IPS-11a (cell line): ENCODE results near the gene RTEL1.
"Not testable (repeated sequence)": the region's sequence is repeated elsewhere in the genome, so short reads cannot be mapped to it uniquely, and the experiment has no call there.

Source experiments
- H3K4me3 ChIP-seq: one replicate; pipeline ENCODE4 v1.5.1; 2013; ENCODE audit warnings: low read depth, low read length, control low read depth

Gene RTEL1

GRCh38 chr20:63664861-63665594, 6.9 kb downstream of the RTEL1 start:
- no peak overlapping the region for H3K4me3 ChIP-seq

- no peak overlapping the region for H3K4me3 ChIP-seq
Measured at GRCh38 chr20:63665708-63666107, 7.6 kb downstream of the RTEL1 start.

GRCh38 chr20:63667858-63668257, 9.7 kb downstream of the RTEL1 start:
- H3K4me3 ChIP-seq, result no peak overlapping the region

GRCh38 chr20:63668351-63668750, 10.2 kb downstream of the RTEL1 start:
- H3K4me3 ChIP-seq, result no peak overlapping the region

GRCh38 chr20:63671695-63672094, 13.6 kb downstream of the RTEL1 start:
- H3K4me3 ChIP-seq, result not testable (repeated sequence)

- no peak overlapping the region for H3K4me3 ChIP-seq
Measured at GRCh38 chr20:63672666-63673065, 14.6 kb downstream of the RTEL1 start.

GRCh38 chr20:63673951-63674350, 15.8 kb downstream of the RTEL1 start:
- H3K4me3 ChIP-seq, result no peak overlapping the region

GRCh38 chr20:63675681-63676368, 17.7 kb downstream of the RTEL1 start:
- no peak overlapping the region for H3K4me3 ChIP-seq

- H3K4me3 ChIP-seq, result no peak overlapping the region
Measured at GRCh38 chr20:63678071-63678470, 20.0 kb downstream of the RTEL1 start.

GRCh38 chr20:63678667-63679465, 20.8 kb downstream of the RTEL1 start:
- no peak overlapping the region for H3K4me3 ChIP-seq

GRCh38 chr20:63679799-63680305, 21.7 kb downstream of the RTEL1 start:
- H3K4me3 ChIP-seq, result no peak overlapping the region

GRCh38 chr20:63680427-63680826, 22.3 kb downstream of the RTEL1 start:
- no peak overlapping the region for H3K4me3 ChIP-seq

- no peak overlapping the region for H3K4me3 ChIP-seq
Measured at GRCh38 chr20:63680857-63681608, 22.9 kb downstream of the RTEL1 start.

GRCh38 chr20:63681609-63682142, 23.6 kb downstream of the RTEL1 start:
- H3K4me3 ChIP-seq, result no peak overlapping the region

GRCh38 chr20:63682384-63683139, 24.4 kb downstream of the RTEL1 start:
- H3K4me3 ChIP-seq, result no peak overlapping the region

- H3K4me3 ChIP-seq, result no peak overlapping the region
Measured at GRCh38 chr20:63685269-63686026, 27.3 kb downstream of the RTEL1 start.

GRCh38 chr20:63686094-63686491, 28.0 kb downstream of the RTEL1 start:
- H3K4me3 ChIP-seq, result no peak overlapping the region

- no peak overlapping the region for H3K4me3 ChIP-seq
Measured at GRCh38 chr20:63686492-63687321, 28.6 kb downstream of the RTEL1 start.
